ENCODE measurements around the gene KCNK6. TPM values are rescaled to one million over a fixed set of nuclear protein-coding genes. Genes with fewer than 3 reads are reported as not detected.

KCNK6 gene
- total and polyA plus RNA-seq, 2 donors from 2014 or later = 2.2 to 7.2 TPM

- intact Hi-C loops (cut with DNase I) = no loop called here
- peaks cover 0 to 22% (median 3%) of the 10 kb centered on the region in 3 donors for H3K36me3 ChIP-seq (ENCODE audit: control insufficient read depth in 2 of 3, insufficient read depth in 3 of 3, low read length in 3 of 3)
- H3K9me3 ChIP-seq (ENCODE audit: control insufficient read depth in 2 of 3, insufficient read depth in 1 of 3, low read length in 3 of 3) = no peaks in the 10 kb centered on the region
- FAIRE-seq (no peak), DNase-seq (no peak)
- H3K27ac ChIP-seq (ENCODE audit: low read depth in 2 of 2, low read length in 2 of 2) = peak overlapping the region; percentile 1 to 28
- TF ChIP-seq CTCF (IDR thresholded peaks at IDR 0.05; ENCODE audit: borderline replicate concordance, extremely low read depth, insufficient read depth) = no peak
- H3K27me3 ChIP-seq (ENCODE audit: control insufficient read depth, insufficient read depth, low read length) = no peaks in the 10 kb centered on the region
- no peak overlapping the region for H3K4me3 ChIP-seq (ENCODE audit: low read length in 3 of 3)
- no peak overlapping the region for H3K9ac ChIP-seq (ENCODE audit: low read length in 3 of 3)
- H3K4me1 ChIP-seq (ENCODE audit: control insufficient read depth in 2 of 3, insufficient read depth in 2 of 3, low read depth in 1 of 3, low read length in 3 of 3) = peaks cover 0 to 32% (median 25%) of the 10 kb centered on the region in 3 donors
Measured at GRCh38 chr19:38281811-38282566, 37.7 kb upstream of the KCNK6 start.

GRCh38 chr19:38283271-38283670 is 36.4 kb upstream of the KCNK6 start:
- TF ChIP-seq CTCF (IDR thresholded peaks at IDR 0.05; ENCODE audit: borderline replicate concordance, extremely low read depth, insufficient read depth) = no peak
- intact Hi-C loops (cut with DNase I) = no loop called here
- H3K9ac ChIP-seq (ENCODE audit: low read length in 3 of 3) = peak overlapping the region in 1 of 3 donors; percentile 12
- peaks cover 0 to 27% (median 3%) of the 10 kb centered on the region in 3 donors for H3K36me3 ChIP-seq (ENCODE audit: control insufficient read depth in 2 of 3, insufficient read depth in 3 of 3, low read length in 3 of 3)
- no peaks in the 10 kb centered on the region for H3K9me3 ChIP-seq (ENCODE audit: control insufficient read depth in 2 of 3, insufficient read depth in 1 of 3, low read length in 3 of 3)
- no peaks in the 10 kb centered on the region for H3K27me3 ChIP-seq (ENCODE audit: control insufficient read depth, insufficient read depth, low read length)
- H3K4me1 ChIP-seq (ENCODE audit: control insufficient read depth in 2 of 3, insufficient read depth in 2 of 3, low read depth in 1 of 3, low read length in 3 of 3) = peaks cover 0 to 25% (median 12%) of the 10 kb centered on the region in 3 donors
- DNase-seq = no peak
- FAIRE-seq = no peak
- no peak overlapping the region for H3K27ac ChIP-seq (ENCODE audit: low read depth in 2 of 2, low read length in 2 of 2)
- no peak overlapping the region for H3K4me3 ChIP-seq (ENCODE audit: low read length in 3 of 3)

GRCh38 chr19:38284422-38284821 is 35.2 kb upstream of the KCNK6 start:
- DNase-seq (no peak), FAIRE-seq (no peak)
- Histone ChIP-seq H3K4me3 (ENCODE audit: low read length in 3 of 3) (no peak overlapping the region), H3K9ac (ENCODE audit: low read length in 3 of 3) (peak overlapping the region in 1 of 3 donors; percentile 34), H3K36me3 (ENCODE audit: control insufficient read depth in 2 of 3, insufficient read depth in 3 of 3, low read length in 3 of 3) (peaks cover 0 to 33% (median 6%) of the 10 kb centered on the region in 3 donors), H3K27ac (ENCODE audit: low read depth in 2 of 2, low read length in 2 of 2) (no peak overlapping the region), H3K27me3 (ENCODE audit: control insufficient read depth, insufficient read depth, low read length) (no peaks in the 10 kb centered on the region), H3K4me1 (ENCODE audit: control insufficient read depth in 2 of 3, insufficient read depth in 2 of 3, low read depth in 1 of 3, low read length in 3 of 3) (peaks cover 0 to 19% (median 8%) of the 10 kb centered on the region in 3 donors), H3K9me3 (ENCODE audit: control insufficient read depth in 2 of 3, insufficient read depth in 1 of 3, low read length in 3 of 3) (no peaks in the 10 kb centered on the region)
- no peak for TF ChIP-seq CTCF (IDR thresholded peaks at IDR 0.05; ENCODE audit: borderline replicate concordance, extremely low read depth, insufficient read depth)
- intact Hi-C loops (cut with DNase I) = no loop called here

Measured in kidney (tissue), 14 donors.